Left lung (tissue), 10 donors: Measurements from ENCODE around the gene ZNF605. TPM values are rescaled to one million over a fixed set of nuclear protein-coding genes. Genes with fewer than 3 reads are reported as not detected.

Source experiments
- ATAC-seq: fragments of 200-7000 bp; cut with Tn5 transposase; one replicate; pipeline ENCODE4 v1.9.1; 2020; ENCODE audit warnings: moderate library complexity
- DNase-seq, 4 donors: peaks; one replicate each; pipeline ENCODE4 v3.0.0-alpha.2; 2013 to 2020
- H3K27ac ChIP-seq, 2 donors: fragments of 200-600 bp; sonication (generic) in 1 of 2; one replicate each; pipeline versions ENCODE4 v1.5.0 to v1.8.0; 2020 to 2021
- H3K27me3 ChIP-seq, 2 donors: fragments of 200-600 bp; sonication (generic) in 1 of 2; one replicate each; pipeline versions ENCODE4 v1.5.0 to v1.8.0; 2020 to 2021
- H3K36me3 ChIP-seq, 2 donors: fragments of 200-600 bp; sonication (generic) in 1 of 2; one replicate each; pipeline versions ENCODE4 v1.5.0 to v1.8.0; 2020 to 2021
- H3K4me1 ChIP-seq, 2 donors: fragments of 200-600 bp; one replicate each; pipeline ENCODE4 v1.8.0; 2021
- H3K4me3 ChIP-seq, 2 donors: fragments of 200-600 bp; sonication (generic) in 1 of 2; one replicate each; pipeline versions ENCODE4 v1.5.0 to v1.8.0; 2020 to 2021; ENCODE audit warnings: mild to moderate bottlenecking in 1 of 2
- H3K9me3 ChIP-seq, 2 donors: fragments of 200-600 bp; sonication (generic) in 1 of 2; one replicate each; pipeline versions ENCODE4 v1.5.0 to v1.8.0; 2020 to 2021
- CTCF ChIP-seq, 2 donors: fragments of 200-600 bp; sonication (generic) in 1 of 2; IDR thresholded peaks; one replicate each; pipeline versions ENCODE4 v1.5.0 to v1.8.0; 2021; ENCODE audit warnings: antibody characterized with exemption in 2 of 2
- intact Hi-C, 2 donors: fragments of 100-400 bp; cut with DNase I; formaldehyde crosslinking; loops; one replicate each; pipeline versions ENCODE4 v1.11.2 to v1.14.2; 2022
- polyA plus RNA-seq, 6 donors: library from polyadenylated mRNA; unstranded; fragments of 120-200 nt; gene quantifications; one replicate each; pipeline ENCODE4 v1.2.1, GENCODE V29; 2013; ENCODE audit not compliant: insufficient read length in 6 of 6
- total RNA-seq, 2 donors: library from RNA; stranded (reverse); fragmentation: NEBNext Ultra II Directional; extraction: Animal tissue kit (Norgen Biotek cat#: 25700); gene quantifications; one replicate each; pipeline ENCODE4 v1.2.1, GENCODE V29; 2021
- donor health status: DM: no; HTN: yes; CAD: no.
- donor health status: DM: no; HTN: no; CAD: no.

Gene ZNF605
- total and polyA plus RNA-seq, 8 donors: 14.7 to 28.7 (median 24.4) TPM

- ATAC-seq: no peak
- Histone ChIP-seq H3K4me3 (no peak overlapping the region), H3K9me3 (no peaks in the 10 kb centered on the region), H3K27ac (no peak overlapping the region), H3K4me1 (no peaks in the 10 kb centered on the region), H3K27me3 (no peaks in the 10 kb centered on the region), H3K36me3 (peaks cover 3 to 98% of the 10 kb centered on the region in 2 donors)
- DNase-seq: no peak
- no peak for TF ChIP-seq CTCF (IDR thresholded peaks at IDR 0.05)
- intact Hi-C loops: no loop called here
Observed at GRCh38 chr12:132872975-132873421, 83.1 kb downstream of the ZNF605 start.

GRCh38 chr12:132872073-132872855 is 83.8 kb downstream of the ZNF605 start:
- H3K27me3 ChIP-seq: no peaks in the 10 kb centered on the region
- H3K9me3 ChIP-seq: no peaks in the 10 kb centered on the region
- intact Hi-C loops: no loop called here
- no peaks in the 10 kb centered on the region for H3K4me1 ChIP-seq
- ATAC-seq: no peak
- no peak for DNase-seq
- no peak overlapping the region for H3K27ac ChIP-seq
- TF ChIP-seq CTCF (IDR thresholded peaks at IDR 0.05): no peak
- no peak overlapping the region for H3K4me3 ChIP-seq
- peaks cover 3 to 98% of the 10 kb centered on the region in 2 donors for H3K36me3 ChIP-seq

- DNase-seq: no peak
- no peaks in the 10 kb centered on the region for H3K4me1 ChIP-seq
- H3K9me3 ChIP-seq: peaks cover 0 to 16% of the 10 kb centered on the region in 2 donors
- ATAC-seq: no peak
- H3K36me3 ChIP-seq: peaks cover 3 to 97% of the 10 kb centered on the region in 2 donors
- intact Hi-C loops: no loop called here
- TF ChIP-seq CTCF (IDR thresholded peaks at IDR 0.05): no peak
- no peak overlapping the region for H3K4me3 ChIP-seq
- H3K27me3 ChIP-seq: no peaks in the 10 kb centered on the region
- no peak overlapping the region for H3K27ac ChIP-seq
Observed at GRCh38 chr12:132869551-132869950, 86.6 kb downstream of the ZNF605 start.

Other genes with a start within 250 kb of the ZNF605 start
- gene PGAM5, start 245.5 kb downstream of the ZNF605 start, total RNA-seq: 10 to 100 TPM; 24.7 to 37.4 TPM
- 10 to 100 TPM; 13.6 to 19.5 (median 16.3) TPM for gene PGAM5, start 245.5 kb downstream of the ZNF605 start, polyA plus RNA-seq
- gene ANKLE2, start 194.5 kb downstream of the ZNF605 start, total RNA-seq: 10 to 100 TPM; 59.3 to 84.9 TPM
- 10 to 100 TPM; 70.9 to 83.9 (median 78.1) TPM for gene ANKLE2, start 194.5 kb downstream of the ZNF605 start, polyA plus RNA-seq
- gene GOLGA3, start 127.4 kb downstream of the ZNF605 start, total RNA-seq: 10 to 100 TPM; 81.0 to 82.6 TPM
- 10 to 100 TPM; 40.6 to 54.6 (median 42.3) TPM for gene GOLGA3, start 127.4 kb downstream of the ZNF605 start, polyA plus RNA-seq
- gene CHFR, start 68.7 kb downstream of the ZNF605 start, total RNA-seq: 10 to 100 TPM; 42.2 to 62.6 TPM
- gene CHFR, start 68.7 kb downstream of the ZNF605 start, polyA plus RNA-seq: 10 to 100 TPM; 21.0 to 34.3 (median 24.5) TPM
- gene ZNF26, start 30.1 kb upstream of the ZNF605 start, total RNA-seq: 10 to 100 TPM in 1 of 2 donors, 1 to 10 TPM in 1; 7.5 to 10.8 TPM
- 10 to 100 TPM; 14.7 to 19.4 (median 17.0) TPM for gene ZNF26, start 30.1 kb upstream of the ZNF605 start, polyA plus RNA-seq
- 10 to 100 TPM; 17.3 to 24.5 TPM for gene ZNF84, start 81.2 kb upstream of the ZNF605 start, total RNA-seq
- 10 to 100 TPM; 71.1 to 85.7 (median 74.2) TPM for gene ZNF84, start 81.2 kb upstream of the ZNF605 start, polyA plus RNA-seq
- 10 to 100 TPM; 12.2 to 14.4 TPM for gene ZNF140, start 124.6 kb upstream of the ZNF605 start, total RNA-seq
- 10 to 100 TPM; 39.3 to 44.2 (median 40.7) TPM for gene ZNF140, start 124.6 kb upstream of the ZNF605 start, polyA plus RNA-seq
- 1 to 10 TPM; 1.6 to 1.8 TPM for gene ZNF891, start 174.0 kb upstream of the ZNF605 start, total RNA-seq
- gene ZNF891, start 174.0 kb upstream of the ZNF605 start, polyA plus RNA-seq: 1 to 10 TPM; 6.2 to 8.5 (median 7.4) TPM
- gene ZNF10, start 174.3 kb upstream of the ZNF605 start, total RNA-seq: 1 to 10 TPM; 6.7 to 8.2 TPM
- gene ZNF10, start 174.3 kb upstream of the ZNF605 start, polyA plus RNA-seq: 10 to 100 TPM; 28.7 to 36.1 (median 31.6) TPM
- 10 to 100 TPM; 19.2 to 20.9 TPM for gene ZNF268, start 225.2 kb upstream of the ZNF605 start, total RNA-seq
- 10 to 100 TPM; 25.1 to 31.7 (median 27.5) TPM for gene ZNF268, start 225.2 kb upstream of the ZNF605 start, polyA plus RNA-seq